GM19372 (cell line): ENCODE results near the gene MEN1.

ENCODE experiments used
- ATAC-seq: cut with Tn5 transposase; IDR thresholded peaks from one replicate; pipeline ENCODE4 v1.9.1; 2021; ENCODE audit warnings: mild to moderate bottlenecking, low read depth, moderate library complexity; ENCODE audit not compliant: unreplicated experiment

MEN1 gene

DNA sequence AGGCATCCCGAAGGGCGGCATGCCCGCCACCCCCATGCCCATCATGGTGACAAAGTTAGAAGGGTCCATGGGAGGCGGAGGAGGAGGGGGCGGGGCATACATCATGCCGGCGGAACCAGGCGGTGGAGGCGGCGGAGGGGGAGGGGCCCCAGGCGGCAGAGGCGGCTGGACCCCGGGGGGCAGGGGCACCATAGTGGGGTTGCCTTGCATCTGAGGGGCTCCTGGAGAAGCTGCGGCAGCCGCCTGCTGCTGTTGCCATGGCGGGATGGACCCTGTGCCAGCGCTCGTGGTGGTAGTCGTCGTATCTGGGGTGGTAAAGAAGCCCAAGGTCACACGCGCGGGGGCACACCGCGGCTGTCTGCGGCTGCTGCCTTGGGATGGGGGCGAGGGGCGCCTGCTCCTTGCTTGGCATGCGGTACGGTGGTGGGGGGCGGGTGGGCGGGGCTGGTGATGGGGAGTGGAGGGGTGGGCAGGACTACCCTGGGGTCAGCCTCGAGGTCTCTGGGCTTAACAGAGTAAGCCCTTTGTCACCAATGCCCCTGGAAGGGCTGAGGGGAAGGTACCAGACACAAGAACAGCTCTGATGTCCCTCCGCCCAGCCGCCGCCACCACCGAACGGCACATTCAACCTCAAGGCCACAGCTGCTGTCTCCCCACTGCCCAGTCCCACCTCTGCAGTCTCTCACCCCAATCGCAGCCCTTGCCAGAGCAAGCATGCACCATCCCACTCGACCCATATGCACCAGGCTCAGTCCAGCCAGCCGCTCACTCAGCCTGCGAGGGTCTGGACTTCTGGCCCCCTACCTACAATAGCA, 44.3 kb downstream of the MEN1 start:
- no peak for ATAC-seq

DNA sequence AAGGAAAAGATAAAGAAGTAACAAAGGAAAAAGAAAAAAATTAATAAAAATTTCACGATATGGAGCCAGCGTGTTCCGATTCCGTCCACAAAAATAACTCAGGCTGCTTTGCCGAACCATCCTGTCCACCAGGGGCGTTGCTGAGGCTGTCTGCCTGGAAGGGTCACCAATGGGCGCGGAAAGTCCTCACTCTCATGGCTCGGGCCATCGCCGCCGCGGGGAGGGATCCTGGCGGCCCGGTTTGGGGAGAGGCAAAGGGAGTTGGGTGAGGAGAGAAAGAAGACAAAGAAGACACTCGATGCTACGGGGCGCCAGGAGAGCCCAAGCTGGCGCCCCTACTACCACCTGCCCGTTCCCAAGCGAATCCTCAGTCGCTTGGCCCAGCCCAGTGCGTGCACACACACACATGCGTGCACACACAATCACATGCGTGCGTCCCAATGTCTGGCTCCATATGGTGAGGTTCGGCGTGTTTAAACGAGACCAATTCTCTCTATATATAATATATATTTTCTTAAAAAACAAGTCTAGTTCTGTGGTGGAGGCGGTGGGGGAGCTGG, 45.0 kb downstream of the MEN1 start:
- ATAC-seq = no peak

DNA sequence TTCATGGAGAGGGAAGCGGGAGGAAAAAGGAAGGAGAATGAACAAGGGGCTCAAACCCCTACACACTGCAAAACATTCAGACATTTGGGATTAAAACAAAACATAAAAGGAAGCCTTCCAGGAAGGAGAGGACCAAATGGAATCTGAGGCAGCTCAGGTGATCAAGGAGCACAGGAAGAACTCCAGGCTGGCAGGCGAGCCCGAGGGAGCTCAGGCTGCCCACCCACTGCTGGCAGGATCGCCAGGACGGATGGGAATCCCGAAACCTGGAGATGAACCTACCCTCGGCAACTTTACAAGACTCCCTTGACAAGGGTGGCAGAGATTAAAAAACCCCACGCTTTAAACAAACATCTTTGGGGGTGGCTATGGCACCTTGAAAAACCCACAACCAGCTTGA, 45.6 kb downstream of the MEN1 start:
- no peak for ATAC-seq

DNA sequence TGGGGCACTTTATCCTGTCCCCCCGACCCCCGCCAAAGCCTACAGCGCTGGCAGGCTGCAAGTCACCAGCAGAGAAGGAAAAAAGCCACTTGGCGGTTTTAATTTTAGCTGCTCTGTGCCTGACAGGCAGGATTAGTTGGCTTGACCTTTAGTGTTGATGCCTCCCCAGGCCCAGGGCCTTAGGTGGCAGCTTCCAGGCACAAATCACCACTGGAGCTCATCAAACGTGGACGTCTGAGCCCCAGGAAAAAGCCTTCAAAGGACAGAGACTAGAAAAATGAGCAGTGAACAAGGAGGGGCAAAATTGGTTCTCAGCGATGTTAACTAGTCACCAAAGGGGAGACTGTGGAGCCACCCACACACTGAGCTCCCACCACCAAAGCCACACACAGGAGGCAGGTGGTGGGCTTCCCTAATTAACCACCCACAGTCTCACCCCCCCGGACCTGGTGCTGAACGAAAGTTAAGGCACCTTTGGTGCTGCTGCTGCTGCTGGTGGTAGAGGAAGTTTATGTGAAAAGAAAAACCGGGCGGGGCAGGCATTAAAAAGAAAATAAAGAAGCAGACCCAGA, 46.2 kb downstream of the MEN1 start:
- ATAC-seq = no peak

DNA sequence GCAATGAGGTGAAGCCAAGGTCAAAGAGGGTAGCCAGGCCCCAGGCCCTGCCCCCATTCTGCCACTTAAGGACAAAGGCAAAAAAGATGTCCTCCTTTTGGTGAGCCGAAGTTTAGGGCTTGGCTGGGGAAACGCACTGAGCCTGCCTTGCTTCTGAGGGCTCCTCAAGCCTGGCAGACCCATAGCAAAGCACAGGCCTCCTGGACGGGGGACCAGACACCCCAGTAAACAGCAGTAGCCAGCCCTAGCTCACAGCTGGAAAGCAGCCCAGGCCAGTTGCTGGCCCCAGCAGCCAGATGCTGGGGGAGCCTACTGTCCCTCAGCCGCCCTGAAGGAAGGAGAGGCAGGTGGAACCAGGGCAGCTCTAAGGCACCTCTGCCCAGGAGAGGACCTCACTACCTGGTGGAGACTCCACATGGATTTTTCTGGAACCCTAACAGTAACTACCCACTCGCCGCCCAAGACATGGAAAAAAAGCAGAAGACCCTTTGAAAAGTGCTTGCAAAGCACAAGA, 46.8 kb downstream of the MEN1 start:
- no peak for ATAC-seq

DNA sequence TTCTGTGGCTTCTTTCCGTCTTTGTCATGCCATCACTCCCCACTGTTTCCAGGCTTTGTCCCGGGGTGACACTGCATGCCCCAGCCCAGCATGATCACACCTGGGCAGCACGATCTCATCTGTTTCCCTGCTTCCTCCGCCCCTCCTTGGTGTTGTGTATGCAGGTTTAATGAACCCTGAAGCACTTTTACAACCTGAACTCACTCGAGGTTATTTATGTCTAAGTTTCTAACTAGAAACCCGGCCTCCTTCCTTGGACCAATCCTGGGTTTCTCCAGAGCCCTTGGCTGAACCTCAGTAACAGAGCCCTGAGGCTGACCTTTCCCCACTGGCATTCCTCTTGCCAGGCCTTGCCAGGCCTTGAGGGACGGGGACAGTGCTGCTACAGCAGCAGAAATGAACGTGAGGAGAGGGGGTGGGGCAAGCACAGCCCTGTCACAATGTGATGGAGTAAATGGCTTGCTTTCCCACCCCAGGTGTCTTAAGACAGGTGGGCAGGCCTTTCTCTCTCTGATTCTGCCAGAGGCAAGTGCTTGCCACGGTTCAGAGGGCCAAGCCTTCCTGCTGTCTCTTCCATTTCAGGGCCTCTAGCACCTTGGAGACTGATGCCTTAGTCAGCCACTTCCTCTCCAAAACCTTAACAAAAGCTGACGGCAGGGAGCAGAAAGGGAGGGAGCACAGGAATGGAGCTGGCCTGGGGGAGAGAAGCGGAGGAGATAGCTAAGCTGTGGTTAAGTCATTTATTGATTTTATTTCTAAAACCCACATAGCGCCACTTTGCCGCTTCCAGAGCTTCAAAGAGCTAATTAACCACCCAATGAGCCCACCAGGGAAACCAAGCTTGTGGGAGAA, 47.5 kb downstream of the MEN1 start:
- ATAC-seq = no peak

DNA sequence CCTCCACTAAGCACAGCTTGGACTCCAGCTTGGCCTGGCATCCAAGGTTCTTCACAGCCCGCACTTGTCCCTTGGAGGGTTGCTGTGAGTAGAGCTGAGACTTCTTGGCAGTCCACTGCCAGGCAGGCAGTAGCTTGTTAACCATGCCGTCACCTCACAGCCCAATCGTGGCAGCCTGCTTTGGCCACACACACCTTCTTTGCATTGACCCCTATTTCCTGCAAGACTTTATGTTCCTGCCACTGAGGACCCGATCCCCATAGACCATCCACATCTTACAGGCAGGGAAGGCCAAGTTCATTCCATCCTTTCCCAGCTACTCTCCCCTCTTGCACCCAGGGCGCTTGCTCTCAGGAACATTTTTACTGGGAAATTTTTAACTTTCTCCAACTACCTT, 48.1 kb downstream of the MEN1 start:
- no peak for ATAC-seq

DNA sequence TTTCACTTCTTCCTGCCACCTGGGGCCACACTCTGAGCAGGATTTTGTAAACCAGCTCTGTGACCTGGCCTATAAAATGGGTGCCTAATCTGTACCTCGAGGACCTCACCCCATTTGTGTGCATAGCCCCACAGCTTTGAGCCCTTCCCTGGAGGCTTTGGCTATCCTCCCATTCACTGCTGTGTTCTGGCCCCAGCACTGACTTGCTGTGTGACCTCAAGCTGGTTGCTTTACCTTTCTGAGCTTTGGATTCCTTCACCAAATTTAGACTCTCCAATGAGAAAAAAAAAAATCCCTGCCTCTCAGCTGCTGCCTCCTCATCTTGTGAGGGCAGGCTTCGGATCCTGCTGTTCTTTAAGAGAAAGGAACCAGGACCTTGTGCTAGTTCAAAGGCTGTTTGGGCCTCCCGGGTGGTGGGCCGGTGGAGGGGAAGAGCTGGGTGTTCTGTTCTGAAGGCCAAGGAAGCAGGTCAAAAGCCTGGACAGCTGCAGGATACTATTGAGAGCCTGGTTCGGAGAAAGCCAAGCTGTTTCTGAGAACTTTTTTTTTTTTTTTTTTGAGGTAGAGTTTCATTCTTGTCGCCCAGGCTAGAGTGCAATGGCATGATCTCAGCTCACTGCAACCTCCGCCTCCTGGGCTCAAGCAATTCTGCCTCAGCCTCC, 49.5 kb downstream of the MEN1 start:
- no peak for ATAC-seq

DNA sequence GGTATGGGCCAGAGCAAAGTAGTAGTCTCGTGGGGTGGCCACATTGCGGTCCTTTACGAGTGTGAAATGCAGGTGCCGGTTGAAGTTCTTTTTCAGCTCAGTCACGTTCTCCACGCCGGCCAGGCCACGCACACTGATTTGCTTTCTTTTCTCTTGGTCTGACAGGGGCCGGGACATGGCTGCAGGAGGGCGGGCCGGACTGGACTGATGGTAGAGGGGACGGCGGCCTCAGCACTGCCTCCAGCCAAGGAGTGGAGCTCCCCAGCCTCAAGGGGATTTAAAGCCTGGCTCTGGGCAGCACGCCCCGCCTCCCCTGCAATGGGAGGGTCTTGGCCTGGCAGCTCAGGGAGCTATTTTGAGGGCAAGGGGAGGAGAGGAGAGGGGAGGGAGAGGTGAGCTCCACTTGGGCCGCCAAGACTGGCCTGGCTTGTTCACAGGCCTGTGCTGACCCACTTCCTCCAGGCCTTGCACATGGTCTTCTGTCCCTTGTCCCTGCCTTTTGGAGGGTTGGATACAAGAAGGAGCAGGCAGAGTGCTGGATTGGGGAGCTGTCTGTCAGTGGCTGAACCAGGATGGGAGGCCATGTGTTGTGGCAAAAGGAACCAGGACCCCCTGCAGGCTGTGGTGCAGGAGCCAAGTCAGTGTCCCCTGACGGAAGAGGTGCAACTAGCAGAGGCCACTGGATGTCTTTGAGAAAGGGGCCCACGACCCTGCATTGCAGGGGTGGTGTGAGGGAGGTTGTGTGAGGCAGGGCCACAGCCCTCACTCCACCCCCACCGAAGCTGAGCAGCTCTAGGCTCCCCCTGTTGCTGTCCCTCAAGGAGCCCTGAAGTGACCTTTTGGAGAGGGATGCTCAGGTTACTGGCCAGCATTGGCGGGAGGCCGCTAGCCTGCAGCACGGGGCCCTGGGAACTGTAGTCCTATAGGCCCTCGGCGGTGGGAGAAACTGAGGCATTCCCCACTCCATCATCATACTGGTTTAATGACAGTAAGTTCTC, 50.3 kb downstream of the MEN1 start, which contains the start of gene PYGM:
Gene PYGM (minus strand): TSS at position 253 of the 998 bp plus-strand sequence. CDS start 76 bp downstream, at position 177.
- ATAC-seq = no peak

DNA sequence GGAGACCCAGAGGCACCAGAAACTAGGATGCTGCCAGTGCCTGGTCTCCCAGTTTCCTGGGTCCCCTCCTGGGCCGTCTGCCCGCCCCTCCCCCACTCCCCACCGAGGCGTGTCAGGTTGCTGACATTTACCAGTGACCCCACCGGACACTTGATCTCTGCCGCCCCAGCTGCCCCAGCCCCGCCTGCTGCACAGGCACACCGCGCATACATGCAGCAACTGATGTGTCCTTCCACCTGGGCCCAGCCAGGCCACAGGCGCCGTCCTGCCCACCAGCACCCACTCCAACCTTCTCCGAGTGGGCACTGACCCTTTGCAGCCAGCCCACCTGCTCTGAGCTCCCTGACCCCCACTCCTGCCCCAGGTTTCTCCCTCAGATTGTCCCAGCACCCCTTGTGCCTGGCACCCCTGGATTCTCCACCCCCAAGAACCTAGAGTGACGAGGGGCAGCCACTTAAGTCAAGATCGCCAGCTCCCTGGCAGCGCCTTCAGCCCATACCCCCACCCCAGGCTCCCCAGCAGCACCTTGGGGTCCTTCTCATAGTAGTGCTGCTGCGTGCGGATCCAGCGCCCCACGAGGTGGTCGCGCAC, 51.1 kb downstream of the MEN1 start:
- no peak for ATAC-seq

DNA sequence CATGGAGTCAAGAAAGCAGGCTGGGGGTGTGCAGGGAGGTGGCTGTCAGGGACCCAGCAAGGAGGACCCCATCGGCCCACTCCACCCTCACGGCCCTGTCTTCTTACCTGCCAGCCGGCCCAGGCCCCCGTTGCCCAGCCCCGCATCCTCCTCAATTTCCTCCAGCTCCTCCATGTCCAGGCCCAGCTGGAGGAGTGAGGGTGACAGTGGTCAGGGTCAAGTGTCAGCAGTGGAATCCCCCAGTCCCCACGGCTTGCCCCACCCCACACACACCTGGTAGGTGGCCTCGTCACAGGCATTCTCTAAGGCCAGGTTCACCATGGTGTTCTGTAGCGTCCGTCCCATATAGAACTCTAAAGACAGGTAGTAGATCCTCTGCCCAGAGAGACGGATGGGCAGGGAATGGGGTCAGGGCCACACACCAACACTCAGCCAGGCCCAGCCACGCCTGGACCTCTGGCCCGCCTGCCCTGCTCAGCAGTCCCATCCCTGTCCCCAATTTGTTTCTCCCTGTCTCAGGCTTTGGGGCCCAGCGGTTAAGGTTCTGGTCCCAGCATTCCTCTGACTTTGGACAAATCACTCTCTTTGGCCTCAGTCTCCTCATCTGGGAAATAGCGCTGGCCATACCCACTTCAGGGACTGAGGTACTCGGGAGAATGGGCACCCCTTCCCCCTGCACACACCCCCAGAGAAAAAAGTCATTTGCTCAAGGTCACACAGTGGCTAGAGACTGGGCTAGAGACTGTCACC, 51.8 kb downstream of the MEN1 start:
- ATAC-seq = no peak

DNA sequence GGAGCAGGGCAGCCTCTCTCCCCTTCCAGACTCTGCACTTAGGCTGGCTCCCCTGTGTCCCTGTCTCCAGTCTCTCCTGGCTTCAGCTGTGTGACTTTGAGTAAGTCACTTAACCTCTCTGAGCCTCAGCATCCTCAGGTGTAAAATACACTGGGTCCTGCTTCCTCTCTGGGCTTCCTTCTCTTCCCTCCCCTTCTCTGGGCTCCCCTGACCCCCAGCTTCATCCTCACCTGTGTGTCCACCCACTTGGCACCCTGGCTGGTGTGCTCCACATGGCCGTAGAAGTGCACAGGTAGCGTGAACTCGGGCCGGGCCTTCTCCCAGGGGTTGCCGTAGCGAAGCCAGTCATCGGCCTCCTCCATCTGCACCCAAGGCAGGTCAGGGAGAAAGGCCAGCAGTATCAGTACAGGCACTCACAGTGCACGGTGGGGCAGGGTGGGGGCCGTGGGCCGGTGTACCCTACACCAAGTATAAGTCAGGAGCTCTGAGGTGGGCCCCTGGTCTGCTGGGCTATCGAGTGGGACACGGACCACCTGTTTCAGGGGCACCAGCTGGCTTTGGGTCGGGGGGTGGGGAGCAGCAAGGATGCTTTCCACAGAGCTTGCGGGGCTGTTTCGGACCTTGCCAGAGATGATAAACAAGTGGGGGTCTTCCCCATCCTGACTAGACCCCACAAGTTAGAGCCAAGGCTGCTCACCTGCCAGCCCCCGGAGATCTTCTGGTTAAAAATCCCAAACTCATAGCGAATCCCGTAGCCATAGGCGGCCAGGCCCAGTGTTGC, 52.6 kb downstream of the MEN1 start:
- no peak for ATAC-seq

DNA sequence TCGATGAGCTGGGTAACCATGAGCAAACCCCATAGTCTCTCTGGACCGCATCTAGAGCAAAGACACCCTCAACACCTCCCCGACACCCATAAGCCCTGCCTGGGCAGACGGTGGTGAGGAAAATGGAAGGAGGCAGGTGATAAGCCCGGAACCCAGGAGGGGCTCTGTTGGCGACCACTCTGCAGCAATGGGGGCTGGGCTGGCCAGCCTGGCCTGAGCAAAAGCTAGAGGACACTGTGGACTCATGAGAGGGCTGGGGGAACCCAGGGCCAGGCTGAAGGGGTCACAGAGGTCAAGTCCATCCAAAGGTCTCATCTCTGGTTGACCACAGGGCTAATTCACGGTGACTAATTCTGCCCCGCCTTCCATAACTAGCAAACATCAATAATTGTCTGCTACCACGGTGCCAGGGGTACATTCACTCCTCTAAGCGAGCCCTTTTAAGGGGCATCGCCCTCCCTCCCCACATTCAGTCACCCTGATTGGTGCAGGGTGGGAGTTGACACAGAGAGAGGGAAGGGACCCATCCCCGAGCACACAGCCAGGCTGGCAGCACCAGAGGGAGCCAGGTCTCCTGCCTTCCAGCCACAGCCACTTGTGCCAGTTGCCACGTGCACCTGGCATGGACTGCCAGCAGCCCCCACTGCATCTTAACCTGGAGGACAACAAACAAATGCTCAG, 54.5 kb downstream of the MEN1 start:
- no peak for ATAC-seq

DNA sequence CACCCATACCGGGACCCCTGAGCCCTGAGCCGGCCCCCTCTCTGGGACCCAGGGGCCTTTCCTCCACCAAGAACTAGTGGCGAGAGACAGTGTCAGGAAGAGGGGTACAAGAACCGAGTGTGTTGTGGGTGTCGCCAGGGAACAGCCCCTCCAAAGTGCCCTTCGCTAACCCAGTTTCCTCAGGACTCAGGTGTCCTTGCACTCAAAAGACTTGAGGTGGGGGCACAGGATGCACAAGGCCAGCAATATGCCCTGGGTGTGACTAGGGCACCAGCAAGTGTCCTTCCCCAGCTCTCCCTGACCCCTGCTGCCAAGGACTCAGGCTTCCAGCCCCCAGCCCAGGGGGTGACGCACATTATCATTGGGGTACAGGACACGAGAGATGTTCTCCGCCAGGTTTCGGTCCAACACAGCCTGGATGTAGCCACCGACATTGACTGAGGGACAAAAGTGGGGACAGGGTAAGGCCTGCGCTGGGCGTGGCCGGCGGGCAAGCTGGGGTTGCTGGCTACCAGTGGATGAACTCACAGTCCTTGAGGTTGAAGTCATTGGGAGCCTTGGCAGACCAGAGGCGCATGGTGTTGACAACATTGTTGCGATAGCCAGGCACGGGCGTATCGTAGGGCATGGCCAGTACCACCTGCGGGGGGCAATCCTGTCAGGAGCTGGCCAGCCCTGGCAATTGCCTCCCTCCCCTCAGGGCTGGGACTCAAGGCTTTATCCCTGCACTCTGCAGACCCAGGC, 55.3 kb downstream of the MEN1 start:
- ATAC-seq = no peak

DNA sequence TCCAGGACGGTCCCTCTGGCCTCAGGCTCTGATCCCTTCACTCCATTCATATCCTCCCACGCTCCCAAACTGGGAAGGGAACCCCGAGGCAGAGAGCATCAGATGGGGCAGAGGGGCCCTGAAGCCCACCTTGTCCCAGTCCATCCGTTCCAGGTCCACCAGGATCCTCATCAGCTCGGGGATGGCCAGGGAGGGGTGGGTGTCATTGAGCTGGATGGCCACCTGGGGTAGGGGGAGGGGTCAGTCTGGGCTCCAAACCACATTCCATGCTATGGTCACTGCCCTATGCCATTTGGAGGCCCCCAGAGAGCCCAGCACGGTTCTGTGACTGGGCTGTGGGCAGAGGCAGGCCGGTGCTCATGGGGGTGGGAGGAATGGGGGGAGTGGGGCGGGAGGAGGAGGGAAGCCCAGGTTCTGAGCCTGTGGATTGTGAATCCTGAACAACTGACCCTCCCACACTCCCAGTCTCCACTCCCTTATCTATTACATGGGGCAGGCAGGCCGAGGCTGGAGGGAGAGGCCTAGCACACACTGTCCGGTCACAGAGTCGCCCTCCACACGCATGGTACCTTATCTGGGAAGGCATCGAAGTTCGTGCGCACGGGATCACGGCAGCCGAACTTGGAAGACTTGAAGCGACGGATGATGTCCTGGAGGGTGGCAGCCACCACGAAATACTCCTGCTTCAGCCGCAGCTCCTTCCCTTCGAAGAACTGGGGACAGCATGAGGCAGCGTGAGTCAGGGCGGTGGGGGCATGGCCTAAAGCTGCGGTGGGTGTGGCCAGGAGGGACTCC, 56.0 kb downstream of the MEN1 start:
- ATAC-seq = no peak
